Keratinocyte (primary cell): ENCODE data around the gene NSUN3.

Source experiments
- CTCF ChIP-seq, 3 experiments: IDR thresholded peaks in 1 of 3; conservative IDR thresholded peaks in 1 of 3; optimal IDR thresholded peaks in 1 of 3; 2 replicates in 2 of 3; 3 replicates in 1 of 3; pipeline versions ENCODE3 to v1.5.1; 2011; ENCODE audit warnings: low read length in 3 of 3, mild to moderate bottlenecking in 3 of 3, moderate library complexity in 2 of 3, control low read depth in 1 of 3, inconsistent platforms in 1 of 3; ENCODE audit not compliant: insufficient read depth in 2 of 3; ENCODE audit errors: extremely low read depth in 1 of 3
- EZH2 ChIP-seq: IDR thresholded peaks from one replicate; pipeline ENCODE4 v1.6.1; 2012; ENCODE audit warnings: inconsistent platforms, mild to moderate bottlenecking, low read length, moderate library complexity

- TF ChIP-seq CTCF (optimal IDR thresholded peaks at IDR 0.05 in 1 of 3, IDR thresholded peaks at IDR 0.05 in 1 of 3, conservative IDR thresholded peaks at IDR 0.05 in 1 of 3; ENCODE audit: extremely low read depth in 1 of 3, insufficient read depth in 2 of 3, low read length in 3 of 3) = peak in 2 of 3 experiments; percentile 28 to 49
- no peak for TF ChIP-seq EZH2
These were observed 52.6 kb downstream of the NSUN3 start for GRCh38 chr3:94115482-94115881.
